Measurements from ENCODE around the gene CD81.

- TF ChIP-seq CTCF (IDR thresholded peaks at IDR 0.05; ENCODE audit: low read depth, low read length) (no peak), EZH2phosphoT487 (IDR thresholded peaks at IDR 0.05; ENCODE audit: low read depth) (no peak)
Observed at GRCh38 chr11:2397005-2397404, 19.9 kb downstream of the CD81 start.
